Ascending aorta (tissue), 2 donors: ENCODE measurements around the gene RBM8A. TPM values are rescaled to one million over a fixed set of nuclear protein-coding genes. Genes with fewer than 3 reads are reported as not detected.

Experiments used
- DNase-seq, 2 donors: peaks; one replicate each; pipeline ENCODE4 v3.0.0-alpha.2; 2019; ENCODE audit warnings: low spot score in 2 of 2
- H3K27ac ChIP-seq, 2 donors: fragments of 200-600 bp; sonication (generic); one replicate each; pipeline ENCODE4 v1.5.1; 2016 to 2017; ENCODE audit warnings: mild to moderate bottlenecking in 1 of 2
- H3K27me3 ChIP-seq: fragments of 200-600 bp; sonication (generic); one replicate; pipeline ENCODE4 v1.5.1; 2017
- H3K36me3 ChIP-seq, 2 donors: fragments of 200-600 bp; sonication (generic); one replicate each; pipeline ENCODE4 v1.5.1; 2016
- H3K4me1 ChIP-seq, 2 donors: fragments of 200-600 bp; sonication (generic); one replicate each; pipeline ENCODE4 v1.5.1; 2016 to 2017; ENCODE audit warnings: mild to moderate bottlenecking in 1 of 2
- H3K4me3 ChIP-seq, 2 donors: fragments of 200-600 bp; sonication (generic); one replicate each; pipeline ENCODE4 v1.5.1; 2016 to 2017; ENCODE audit warnings: mild to moderate bottlenecking in 1 of 2
- H3K9me3 ChIP-seq, 2 donors: fragments of 200-600 bp; sonication (generic); one replicate each; pipeline ENCODE4 v1.5.1; 2016
- CTCF ChIP-seq, 3 experiments: fragments of 200-600 bp in 2 of 3; fragments of 450-650 bp in 1 of 3; sonication (generic) in 2 of 3; IDR thresholded peaks; one replicate each; pipeline ENCODE4 v1.5.1; 2016 to 2019; ENCODE audit warnings: antibody characterized with exemption in 3 of 3, mild to moderate bottlenecking in 1 of 3, moderate library complexity in 1 of 3
- intact Hi-C: fragments of 100-400 bp; cut with DNase I; formaldehyde crosslinking; loops from one replicate; pipeline ENCODE4 v1.15.1; 2023
- total RNA-seq: library from RNA; depleted of rRNA; stranded (reverse); fragments of >200 nt; gene quantifications from one replicate; pipeline ENCODE4 v1.1.0, GENCODE V29; 2016

The RBM8A gene
- total RNA-seq, 1 donor from 2014 or later: 48.9 TPM

- Histone ChIP-seq H3K27me3 (no peaks in the 10 kb centered on the region), H3K27ac (no peak overlapping the region), H3K4me3 (no peak overlapping the region), H3K9me3 (no peaks in the 10 kb centered on the region), H3K36me3 (no peaks in the 10 kb centered on the region), H3K4me1 (peaks cover 9 to 19% of the 10 kb centered on the region in 2 donors)
- TF ChIP-seq CTCF (IDR thresholded peaks at IDR 0.05): no peak
- intact Hi-C loops: no loop called here
- no peak for DNase-seq
These were observed 40.0 kb upstream of the RBM8A start for GRCh38 chr1:145967288-145967687.

GRCh38 chr1:145965119-145965744, 37.9 kb upstream of the RBM8A start:
- Histone ChIP-seq H3K27ac (peak overlapping the region; percentile 96 to 97), H3K4me1 (peaks cover 17 to 27% of the 10 kb centered on the region in 2 donors)

GRCh38 chr1:145964328-145965118, 37.2 kb upstream of the RBM8A start, which contains the start of the genes ANKRD34A and POLR3GL:
ANKRD34A (minus strand) TSS chr1:145964575; CDS start chr1:145961759, 2,816 bp downstream.
POLR3GL (plus strand) TSS chr1:145964690; CDS start chr1:145974866, 10,176 bp downstream.
- Histone ChIP-seq H3K27ac (peak within 1 kb of the TSS; percentile 96 to 97), H3K4me1 (peaks cover 17 to 34% of the 10 kb centered on the region in 2 donors), H3K36me3 (no peaks in the 10 kb centered on the region), H3K4me3 (peak within 1 kb of the TSS; percentile 65 to 92), H3K27me3 (no peaks in the 10 kb centered on the region), H3K9me3 (no peaks in the 10 kb centered on the region)
- intact Hi-C loops: loop anchor here (5.0 kb wide), 2 partner anchors 33 to 48 kb away; partner anchors contain the start of gene TXNIP
- no peak for TF ChIP-seq CTCF (IDR thresholded peaks at IDR 0.05)
- DNase-seq: peak; percentile 94 to 99

More at GRCh38 chr1:145965119-145965744, 37.9 kb upstream of the RBM8A start:
- Histone ChIP-seq H3K27me3 (no peaks in the 10 kb centered on the region), H3K4me3 (peak overlapping the region; percentile 65 to 92), H3K36me3 (no peaks in the 10 kb centered on the region), H3K9me3 (no peaks in the 10 kb centered on the region)
- intact Hi-C loops: no loop called here
- no peak for TF ChIP-seq CTCF (IDR thresholded peaks at IDR 0.05)
- no peak for DNase-seq

- Histone ChIP-seq H3K4me1 (peaks cover 17 to 39% of the 10 kb centered on the region in 2 donors), H3K27me3 (no peaks in the 10 kb centered on the region)
- intact Hi-C loops: loop anchor here (5.0 kb wide), 2 partner anchors 34 to 49 kb away; partner anchors contain the start of gene TXNIP
These were observed 36.2 kb upstream of the RBM8A start for GRCh38 chr1:145963265-145964019.

More at GRCh38 chr1:145963265-145964019, 36.2 kb upstream of the RBM8A start:
- no peak for TF ChIP-seq CTCF (IDR thresholded peaks at IDR 0.05)
- Histone ChIP-seq H3K9me3 (no peaks in the 10 kb centered on the region), H3K4me3 (peak overlapping the region; percentile 81 to 92), H3K27ac (peak overlapping the region; percentile 96 to 97), H3K36me3 (no peaks in the 10 kb centered on the region)
- no peak for DNase-seq
